Liver (tissue), 9 donors: Measurements from ENCODE around the gene SLC24A3. TPM values are rescaled to one million over a fixed set of nuclear protein-coding genes. Genes with fewer than 3 reads are reported as not detected.

Experiments
- DNase-seq: peaks from one replicate; pipeline ENCODE4 v3.0.0-alpha.2; 2017; ENCODE audit warnings: low spot score
- H3K27ac ChIP-seq, 2 donors: one replicate each; pipeline ENCODE4 v1.7.0; 2013; ENCODE audit warnings: inconsistent platforms in 2 of 2, low read length in 2 of 2, control low read depth in 1 of 2, low read depth in 1 of 2, mild to moderate bottlenecking in 1 of 2
- H3K27me3 ChIP-seq, 4 donors: one replicate each; pipeline versions ENCODE4 v1.6.1 to v1.7.0; 2013; ENCODE audit warnings: low read length in 3 of 4, inconsistent platforms in 1 of 4, mild to moderate bottlenecking in 1 of 4, moderate library complexity in 1 of 4; ENCODE audit not compliant: control insufficient read depth in 4 of 4, insufficient read depth in 4 of 4
- H3K36me3 ChIP-seq, 4 donors: one replicate each; pipeline versions ENCODE4 v1.6.1 to v1.7.0; 2013; ENCODE audit warnings: low read length in 3 of 4, mild to moderate bottlenecking in 3 of 4, low read depth in 1 of 4, moderate library complexity in 1 of 4; ENCODE audit not compliant: control insufficient read depth in 4 of 4, insufficient read depth in 3 of 4
- H3K4me1 ChIP-seq, 4 donors: one replicate each; pipeline versions ENCODE4 v1.6.1 to v1.7.0; 2013; ENCODE audit warnings: low read length in 3 of 4, mild to moderate bottlenecking in 3 of 4, moderate library complexity in 1 of 4; ENCODE audit not compliant: control insufficient read depth in 4 of 4, insufficient read depth in 4 of 4
- H3K4me3 ChIP-seq, 3 donors: one replicate each; pipeline versions ENCODE4 v1.6.1 to v1.7.0; 2013; ENCODE audit warnings: low read length in 3 of 3, control low read depth in 1 of 3, low read depth in 1 of 3, mild to moderate bottlenecking in 1 of 3
- H3K9ac ChIP-seq, 2 donors: one replicate each; pipeline ENCODE4 v1.7.0; 2013; ENCODE audit warnings: low read length in 2 of 2, mild to moderate bottlenecking in 2 of 2, moderate library complexity in 2 of 2, control low read depth in 1 of 2, low read depth in 1 of 2
- H3K9me3 ChIP-seq, 4 donors: one replicate each; pipeline versions ENCODE4 v1.6.1 to v1.7.0; 2013; ENCODE audit warnings: low read length in 3 of 4; ENCODE audit not compliant: control insufficient read depth in 4 of 4
- EGR1 ChIP-seq, 2 donors: IDR thresholded peaks; 2 replicates each; pipeline ENCODE4 v1.6.1; 2016 to 2018; ENCODE audit warnings: antibody characterized with exemption in 2 of 2, low read depth in 2 of 2
- FOXA1 ChIP-seq: IDR thresholded peaks from 2 replicates; pipeline ENCODE4 v1.6.1; 2016; ENCODE audit warnings: antibody characterized with exemption
- FOXA2 ChIP-seq: IDR thresholded peaks from 2 replicates; pipeline ENCODE4 v1.6.1; 2016; ENCODE audit warnings: antibody characterized with exemption
- GABPA ChIP-seq, 2 donors: IDR thresholded peaks in 1 of 2; conservative IDR thresholded peaks in 1 of 2; 2 replicates each; pipeline ENCODE4 v1.6.1; 2016; ENCODE audit warnings: antibody characterized with exemption in 2 of 2, mild to moderate bottlenecking in 1 of 2, moderate library complexity in 1 of 2
- HNF4A ChIP-seq, 2 donors: conservative IDR thresholded peaks; 2 replicates each; pipeline ENCODE4 v1.6.1; 2016; ENCODE audit warnings: antibody characterized with exemption in 2 of 2, mild to moderate bottlenecking in 2 of 2
- HNF4G ChIP-seq: IDR thresholded peaks from 2 replicates; pipeline ENCODE4 v1.6.1; 2016; ENCODE audit warnings: antibody characterized with exemption
- JUND ChIP-seq, 2 donors: IDR thresholded peaks; 2 replicates each; pipeline ENCODE4 v1.6.1; 2016; ENCODE audit warnings: antibody characterized with exemption in 2 of 2
- NR2F2 ChIP-seq: IDR thresholded peaks from 2 replicates; pipeline ENCODE4 v1.6.1; 2016; ENCODE audit warnings: antibody characterized with exemption
- RAD21 ChIP-seq, 2 donors: IDR thresholded peaks; 2 replicates each; pipeline ENCODE4 v1.6.1; 2016; ENCODE audit warnings: antibody characterized with exemption in 2 of 2, mild to moderate bottlenecking in 2 of 2
- RXRA ChIP-seq, 2 donors: IDR thresholded peaks; 2 replicates each; pipeline ENCODE4 v1.6.1; 2017 to 2018; ENCODE audit warnings: antibody characterized with exemption in 2 of 2, mild to moderate bottlenecking in 1 of 2
- SP1 ChIP-seq: IDR thresholded peaks from 2 replicates; pipeline ENCODE4 v1.6.1; 2018; ENCODE audit warnings: antibody characterized with exemption, mild to moderate bottlenecking
- TAF1 ChIP-seq: conservative IDR thresholded peaks from 2 replicates; pipeline ENCODE4 v1.6.1; 2016; ENCODE audit warnings: antibody characterized with exemption, mild to moderate bottlenecking
- YY1 ChIP-seq: IDR thresholded peaks from 2 replicates; pipeline ENCODE4 v1.6.1; 2016; ENCODE audit warnings: antibody characterized with exemption, mild to moderate bottlenecking
- WGBS: extraction: QIAGEN DNeasy Blood & Tissue Kit; methylation state at CpG from one replicate; pipeline ENCODE4 v1.1.7; 2013; 5-methylcytosine and 5-hydroxymethylcytosine counted together
- polyA plus RNA-seq, 2 donors: library from polyadenylated mRNA; stranded (reverse) in 1 of 2; unstranded in 1 of 2; fragments of 200-250 nt in 1 of 2; fragments of >200 nt in 1 of 2; fragmentation: Nextera tagmentation in 1 of 2; extraction: Ambion mirVana in 1 of 2; gene quantifications; one replicate each; pipeline versions ENCODE4 v1.2.1 to v1.2.3, GENCODE V29; 2013 to 2015
- total RNA-seq, 2 donors: library from RNA; depleted of rRNA; stranded (reverse); fragments of >200 nt; gene quantifications; one replicate each; pipeline ENCODE4 v1.2.3, GENCODE V29; 2014
- TF ChIP-seq, protein P1 (sequence below): IDR thresholded peaks from 2 replicates; pipeline ENCODE4 v1.6.1; 2016; ENCODE audit warnings: antibody characterized with exemption
- TF ChIP-seq, protein P2 (sequence below): IDR thresholded peaks from 2 replicates; pipeline ENCODE4 v1.6.1; 2016; ENCODE audit warnings: antibody characterized with exemption
- TF ChIP-seq, protein P3 (sequence below): fragments of 150-350 bp; IDR thresholded peaks from 2 replicates; pipeline ENCODE4 v1.5.1; 2017; ENCODE audit warnings: improper control_type of control experiment, low read depth, low read length; ENCODE audit not compliant: missing input control
- TF ChIP-seq, protein P4 (sequence below): IDR thresholded peaks from 2 replicates; pipeline ENCODE4 v1.6.1; 2016; ENCODE audit warnings: antibody characterized with exemption
- TF ChIP-seq, protein P5 (sequence below): IDR thresholded peaks from 2 replicates; pipeline ENCODE4 v1.6.1; 2016; ENCODE audit warnings: antibody characterized with exemption, mild to moderate bottlenecking
- donor health status: healthy.
- donor health status: healthy.
- donor health status: healthy.
- donor health status: healthy.
- donor health status: healthy.

Gene SLC24A3
- total and polyA plus RNA-seq, 4 donors = 0.28 to 1.8 (median 0.46) TPM

DNA sequence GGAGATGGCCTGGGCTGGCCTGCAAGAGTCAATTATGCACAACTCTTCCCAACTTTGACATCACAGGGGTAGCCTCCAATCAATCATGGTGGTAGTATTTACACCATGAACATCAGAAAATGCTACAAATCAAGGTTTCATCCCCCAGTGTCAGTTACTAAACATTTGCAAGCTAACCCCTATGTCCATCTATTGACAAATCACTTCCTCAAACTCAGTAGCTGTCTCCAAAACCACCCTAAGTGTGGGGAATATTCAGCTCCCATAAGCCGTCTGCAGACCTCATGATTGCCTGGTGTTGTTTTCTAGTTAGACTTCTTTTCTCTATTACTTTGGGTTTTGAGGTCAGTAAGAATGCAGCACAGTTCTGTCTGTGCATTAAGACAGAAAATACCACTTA lies 344.8 kb downstream of the SLC24A3 start:
- Histone ChIP-seq H3K9ac (no peak overlapping the region), H3K9me3 (no peaks in the 10 kb centered on the region), H3K27ac (no peak overlapping the region), H3K4me1 (no peaks in the 10 kb centered on the region), H3K36me3 (no peaks in the 10 kb centered on the region), H3K4me3 (no peak overlapping the region), H3K27me3 (peaks cover 0 to 3% (median 0%) of the 10 kb centered on the region in 4 donors)
- DNase-seq = no peak
- TF ChIP-seq HNF4A (conservative IDR thresholded peaks at IDR 0.05) (no peak), SP1 (no peak)
- WGBS = 73% methylated on average over 1 of the region's 1 CpG

DNA sequence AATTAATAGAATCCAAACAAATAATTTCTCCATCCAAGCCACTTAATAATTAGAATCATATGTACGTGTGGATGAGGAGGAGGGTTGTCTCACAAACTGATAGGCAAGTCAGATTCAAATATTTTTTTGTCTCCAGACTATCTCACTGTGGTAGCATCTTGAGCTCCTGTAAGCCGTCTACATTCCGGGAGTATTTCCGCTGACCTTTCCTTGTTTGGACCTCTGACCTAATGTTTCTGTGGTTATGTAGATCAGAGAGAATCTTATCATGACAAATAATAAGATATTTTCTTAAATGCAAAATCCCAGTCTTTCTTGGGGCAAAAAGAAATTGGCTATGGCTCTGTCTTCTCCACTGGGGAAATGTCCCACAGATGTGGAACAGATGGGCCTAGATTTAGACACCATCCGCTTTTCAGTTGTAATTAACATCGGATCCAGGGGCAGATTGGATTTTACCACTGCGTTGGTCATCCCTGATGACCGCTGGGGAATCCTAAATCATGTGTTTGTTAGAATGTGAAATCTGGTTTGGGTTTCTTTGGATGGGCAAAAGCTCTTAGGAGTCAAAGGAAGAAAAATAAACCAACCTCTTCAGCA lies 348.5 kb downstream of the SLC24A3 start:
- WGBS = 79% methylated on average over 8 of the region's 8 CpGs
- H3K36me3 ChIP-seq = no peaks in the 10 kb centered on the region
- H3K4me1 ChIP-seq = no peaks in the 10 kb centered on the region
- no peak for DNase-seq
- no peak for TF ChIP-seq HNF4G
- TF ChIP-seq, protein P1, sequence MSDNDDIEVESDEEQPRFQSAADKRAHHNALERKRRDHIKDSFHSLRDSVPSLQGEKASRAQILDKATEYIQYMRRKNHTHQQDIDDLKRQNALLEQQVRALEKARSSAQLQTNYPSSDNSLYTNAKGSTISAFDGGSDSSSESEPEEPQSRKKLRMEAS = no peak
- no peak for TF ChIP-seq SP1
- TF ChIP-seq NR2F2 = no peak
- TF ChIP-seq, protein P2, sequence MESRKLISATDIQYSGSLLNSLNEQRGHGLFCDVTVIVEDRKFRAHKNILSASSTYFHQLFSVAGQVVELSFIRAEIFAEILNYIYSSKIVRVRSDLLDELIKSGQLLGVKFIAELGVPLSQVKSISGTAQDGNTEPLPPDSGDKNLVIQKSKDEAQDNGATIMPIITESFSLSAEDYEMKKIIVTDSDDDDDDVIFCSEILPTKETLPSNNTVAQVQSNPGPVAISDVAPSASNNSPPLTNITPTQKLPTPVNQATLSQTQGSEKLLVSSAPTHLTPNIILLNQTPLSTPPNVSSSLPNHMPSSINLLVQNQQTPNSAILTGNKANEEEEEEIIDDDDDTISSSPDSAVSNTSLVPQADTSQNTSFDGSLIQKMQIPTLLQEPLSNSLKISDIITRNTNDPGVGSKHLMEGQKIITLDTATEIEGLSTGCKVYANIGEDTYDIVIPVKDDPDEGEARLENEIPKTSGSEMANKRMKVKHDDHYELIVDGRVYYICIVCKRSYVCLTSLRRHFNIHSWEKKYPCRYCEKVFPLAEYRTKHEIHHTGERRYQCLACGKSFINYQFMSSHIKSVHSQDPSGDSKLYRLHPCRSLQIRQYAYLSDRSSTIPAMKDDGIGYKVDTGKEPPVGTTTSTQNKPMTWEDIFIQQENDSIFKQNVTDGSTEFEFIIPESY = no peak
- no peak for TF ChIP-seq EGR1 (IDR thresholded peaks at IDR 0.05; ENCODE audit: low read depth in 2 of 2)
- TF ChIP-seq, protein P3, sequence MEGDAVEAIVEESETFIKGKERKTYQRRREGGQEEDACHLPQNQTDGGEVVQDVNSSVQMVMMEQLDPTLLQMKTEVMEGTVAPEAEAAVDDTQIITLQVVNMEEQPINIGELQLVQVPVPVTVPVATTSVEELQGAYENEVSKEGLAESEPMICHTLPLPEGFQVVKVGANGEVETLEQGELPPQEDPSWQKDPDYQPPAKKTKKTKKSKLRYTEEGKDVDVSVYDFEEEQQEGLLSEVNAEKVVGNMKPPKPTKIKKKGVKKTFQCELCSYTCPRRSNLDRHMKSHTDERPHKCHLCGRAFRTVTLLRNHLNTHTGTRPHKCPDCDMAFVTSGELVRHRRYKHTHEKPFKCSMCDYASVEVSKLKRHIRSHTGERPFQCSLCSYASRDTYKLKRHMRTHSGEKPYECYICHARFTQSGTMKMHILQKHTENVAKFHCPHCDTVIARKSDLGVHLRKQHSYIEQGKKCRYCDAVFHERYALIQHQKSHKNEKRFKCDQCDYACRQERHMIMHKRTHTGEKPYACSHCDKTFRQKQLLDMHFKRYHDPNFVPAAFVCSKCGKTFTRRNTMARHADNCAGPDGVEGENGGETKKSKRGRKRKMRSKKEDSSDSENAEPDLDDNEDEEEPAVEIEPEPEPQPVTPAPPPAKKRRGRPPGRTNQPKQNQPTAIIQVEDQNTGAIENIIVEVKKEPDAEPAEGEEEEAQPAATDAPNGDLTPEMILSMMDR = no peak
- TF ChIP-seq TAF1 = no peak
- TF ChIP-seq FOXA2 = no peak
- no peak for TF ChIP-seq YY1
- TF ChIP-seq GABPA (IDR thresholded peaks at IDR 0.05 in 1 of 2, conservative IDR thresholded peaks at IDR 0.05 in 1 of 2) = no peak
- TF ChIP-seq HNF4A (conservative IDR thresholded peaks at IDR 0.05) = no peak
- TF ChIP-seq, protein P4, sequence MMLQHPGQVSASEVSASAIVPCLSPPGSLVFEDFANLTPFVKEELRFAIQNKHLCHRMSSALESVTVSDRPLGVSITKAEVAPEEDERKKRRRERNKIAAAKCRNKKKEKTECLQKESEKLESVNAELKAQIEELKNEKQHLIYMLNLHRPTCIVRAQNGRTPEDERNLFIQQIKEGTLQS = no peak
- no peak for TF ChIP-seq RAD21 (IDR thresholded peaks at IDR 0.05)
- no peak for TF ChIP-seq JUND (IDR thresholded peaks at IDR 0.05)
- TF ChIP-seq RXRA (IDR thresholded peaks at IDR 0.05) = no peak
- TF ChIP-seq, protein P5, sequence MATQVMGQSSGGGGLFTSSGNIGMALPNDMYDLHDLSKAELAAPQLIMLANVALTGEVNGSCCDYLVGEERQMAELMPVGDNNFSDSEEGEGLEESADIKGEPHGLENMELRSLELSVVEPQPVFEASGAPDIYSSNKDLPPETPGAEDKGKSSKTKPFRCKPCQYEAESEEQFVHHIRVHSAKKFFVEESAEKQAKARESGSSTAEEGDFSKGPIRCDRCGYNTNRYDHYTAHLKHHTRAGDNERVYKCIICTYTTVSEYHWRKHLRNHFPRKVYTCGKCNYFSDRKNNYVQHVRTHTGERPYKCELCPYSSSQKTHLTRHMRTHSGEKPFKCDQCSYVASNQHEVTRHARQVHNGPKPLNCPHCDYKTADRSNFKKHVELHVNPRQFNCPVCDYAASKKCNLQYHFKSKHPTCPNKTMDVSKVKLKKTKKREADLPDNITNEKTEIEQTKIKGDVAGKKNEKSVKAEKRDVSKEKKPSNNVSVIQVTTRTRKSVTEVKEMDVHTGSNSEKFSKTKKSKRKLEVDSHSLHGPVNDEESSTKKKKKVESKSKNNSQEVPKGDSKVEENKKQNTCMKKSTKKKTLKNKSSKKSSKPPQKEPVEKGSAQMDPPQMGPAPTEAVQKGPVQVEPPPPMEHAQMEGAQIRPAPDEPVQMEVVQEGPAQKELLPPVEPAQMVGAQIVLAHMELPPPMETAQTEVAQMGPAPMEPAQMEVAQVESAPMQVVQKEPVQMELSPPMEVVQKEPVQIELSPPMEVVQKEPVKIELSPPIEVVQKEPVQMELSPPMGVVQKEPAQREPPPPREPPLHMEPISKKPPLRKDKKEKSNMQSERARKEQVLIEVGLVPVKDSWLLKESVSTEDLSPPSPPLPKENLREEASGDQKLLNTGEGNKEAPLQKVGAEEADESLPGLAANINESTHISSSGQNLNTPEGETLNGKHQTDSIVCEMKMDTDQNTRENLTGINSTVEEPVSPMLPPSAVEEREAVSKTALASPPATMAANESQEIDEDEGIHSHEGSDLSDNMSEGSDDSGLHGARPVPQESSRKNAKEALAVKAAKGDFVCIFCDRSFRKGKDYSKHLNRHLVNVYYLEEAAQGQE = no peak
- no peak for TF ChIP-seq FOXA1
- H3K27me3 ChIP-seq = peaks cover 0 to 3% (median 0%) of the 10 kb centered on the region in 4 donors
- H3K9me3 ChIP-seq = no peaks in the 10 kb centered on the region
- no peak overlapping the region for H3K27ac ChIP-seq
- no peak overlapping the region for H3K9ac ChIP-seq
- no peak overlapping the region for H3K4me3 ChIP-seq
